HEK293 (cell line): Measurements from ENCODE around the gene HBEGF.
A peak's percentile ranks its signal among the peaks of the same experiment; 100 is the strongest.

Experiments used
- CTCF ChIA-PET: fragments of 350-600 bp; formaldehyde crosslinking; extraction: SDS; loops from one replicate; lab custom pipeline; 2021; ENCODE audit warnings: antibody characterized with exemption; lab: Yijun Ruan, JAX
- POLR2A ChIA-PET: fragments of 300-600 bp; formaldehyde crosslinking; extraction: SDS; loops from one replicate; lab custom pipeline; 2020; ENCODE audit warnings: antibody characterized with exemption, inconsistent platforms; lab: Yijun Ruan, JAX
- H3K27ac ChIP-seq: fragments of 200-500 bp; sonication (Bioruptor generic); 2 replicates; pipeline ENCODE4 v1.5.1; 2014; ENCODE audit warnings: low read depth, low read length, control low read depth, inconsistent platforms; ENCODE audit errors: extremely low read depth
- H3K36me3 ChIP-seq, 2 experiments: fragments of 200-500 bp in 1 of 2; sonication (Bioruptor generic) in 1 of 2; 1 replicate in 1 of 2; 2 replicates in 1 of 2; pipeline ENCODE4 v1.5.1; 2014 to 2017; ENCODE audit warnings: inconsistent platforms in 2 of 2, low read length in 2 of 2; ENCODE audit not compliant: control insufficient read depth in 2 of 2, insufficient read depth in 1 of 2
- H3K4me1 ChIP-seq: fragments of 200-500 bp; sonication (Bioruptor generic); 2 replicates; pipeline ENCODE4 v1.5.1; 2014; ENCODE audit warnings: mild to moderate bottlenecking, low read length, inconsistent platforms; ENCODE audit not compliant: control insufficient read depth, insufficient read depth
- H3K4me3 ChIP-seq: 2 replicates; pipeline ENCODE4 v1.5.1; 2011; ENCODE audit warnings: low read depth, mild to moderate bottlenecking, control low read depth, low read length, moderate library complexity
- H3K9me3 ChIP-seq: fragments of 200-500 bp; sonication (Bioruptor generic); 2 replicates; pipeline ENCODE4 v1.5.1; 2014; ENCODE audit warnings: low read depth, low read length, inconsistent platforms; ENCODE audit not compliant: control insufficient read depth, insufficient read depth
- BCL6B ChIP-seq: fragments of 450-650 bp; formaldehyde crosslinking; IDR thresholded peaks from 2 replicates; pipeline ENCODE4 v1.5.1; 2017; ENCODE audit warnings: missing biosample characterization, missing genetic modification characterization
- GLIS2 ChIP-seq: fragments of 450-650 bp; formaldehyde crosslinking; IDR thresholded peaks from 2 replicates; pipeline ENCODE4 v1.5.1; 2016; ENCODE audit warnings: missing biosample characterization, missing genetic modification characterization
- HOXC10 ChIP-seq: sonication (generic); formaldehyde crosslinking; IDR thresholded peaks from 2 replicates; pipeline ENCODE4 v1.8.1; 2023; ENCODE audit warnings: mild to moderate bottlenecking, missing genetic modification reagents
- PATZ1 ChIP-seq: fragments of 450-650 bp; formaldehyde crosslinking; IDR thresholded peaks from 2 replicates; pipeline ENCODE4 v1.5.1; 2016; ENCODE audit warnings: missing biosample characterization, missing genetic modification characterization
- PRDM2 ChIP-seq: fragments of 450-650 bp; formaldehyde crosslinking; IDR thresholded peaks from 2 replicates; pipeline ENCODE4 v1.5.1; 2016; ENCODE audit warnings: missing biosample characterization, missing genetic modification characterization, borderline replicate concordance
- PRDM6 ChIP-seq: fragments of 450-650 bp; formaldehyde crosslinking; IDR thresholded peaks from 2 replicates; pipeline ENCODE4 v1.5.1; 2017; ENCODE audit warnings: missing biosample characterization, missing genetic modification characterization
- RBAK ChIP-seq: fragments of 450-650 bp; formaldehyde crosslinking; IDR thresholded peaks from 2 replicates; pipeline ENCODE4 v1.5.1; 2016; ENCODE audit warnings: missing biosample characterization, missing genetic modification characterization
- ZBTB1 ChIP-seq: fragments of 450-650 bp; formaldehyde crosslinking; IDR thresholded peaks from 2 replicates; pipeline ENCODE4 v1.5.1; 2016; ENCODE audit warnings: missing biosample characterization, missing genetic modification characterization
- ZNF19 ChIP-seq: fragments of 450-650 bp; formaldehyde crosslinking; IDR thresholded peaks from 2 replicates; pipeline ENCODE4; 2016; ENCODE audit warnings: missing biosample characterization, missing genetic modification characterization, low read depth
- ZNF239 ChIP-seq: fragments of 450-650 bp; formaldehyde crosslinking; IDR thresholded peaks from 2 replicates; pipeline ENCODE4 v1.5.1; 2016; ENCODE audit warnings: missing biosample characterization, missing genetic modification characterization
- ZNF350 ChIP-seq: fragments of 450-650 bp; formaldehyde crosslinking; IDR thresholded peaks from 2 replicates; pipeline ENCODE4 v1.5.0; 2017; ENCODE audit warnings: missing biosample characterization, mild to moderate bottlenecking, missing genetic modification characterization
- ZNF449 ChIP-seq: fragments of 450-650 bp; formaldehyde crosslinking; IDR thresholded peaks from 2 replicates; pipeline ENCODE4 v1.5.1; 2017; ENCODE audit warnings: missing biosample characterization, mild to moderate bottlenecking, missing genetic modification characterization, moderate library complexity
- ZNF488 ChIP-seq: fragments of 450-650 bp; formaldehyde crosslinking; IDR thresholded peaks from 2 replicates; pipeline ENCODE4 v1.5.1; 2016; ENCODE audit warnings: missing biosample characterization, missing genetic modification characterization
- ZNF530 ChIP-seq: fragments of 450-650 bp; formaldehyde crosslinking; IDR thresholded peaks from 2 replicates; pipeline ENCODE4 v1.5.1; 2016; ENCODE audit warnings: low read depth, missing biosample characterization, missing genetic modification characterization
- ZNF548 ChIP-seq: fragments of 450-650 bp; formaldehyde crosslinking; IDR thresholded peaks from 2 replicates; pipeline ENCODE4 v1.5.1; 2016; ENCODE audit warnings: missing biosample characterization, missing genetic modification characterization
- ZNF561 ChIP-seq: fragments of 450-650 bp; IDR thresholded peaks from 2 replicates; pipeline ENCODE4 v1.5.1; 2018; ENCODE audit warnings: missing biosample characterization, missing genetic modification characterization, borderline replicate concordance
- ZNF610 ChIP-seq: fragments of 450-650 bp; formaldehyde crosslinking; IDR thresholded peaks from 2 replicates; pipeline ENCODE4 v1.5.1; 2016; ENCODE audit warnings: missing biosample characterization, missing genetic modification characterization, borderline replicate concordance
- ZNF621 ChIP-seq: fragments of 450-650 bp; formaldehyde crosslinking; IDR thresholded peaks from 2 replicates; pipeline ENCODE4 v1.5.1; 2017; ENCODE audit warnings: missing biosample characterization, missing genetic modification characterization
- ZNF623 ChIP-seq: fragments of 450-650 bp; formaldehyde crosslinking; IDR thresholded peaks from 2 replicates; pipeline ENCODE4 v1.5.1; 2016; ENCODE audit warnings: missing biosample characterization, missing genetic modification characterization
- ZNF624 ChIP-seq: fragments of 450-650 bp; formaldehyde crosslinking; IDR thresholded peaks from 2 replicates; pipeline ENCODE4 v1.5.1; 2017; ENCODE audit warnings: missing biosample characterization, missing genetic modification characterization
- ZNF768 ChIP-seq: fragments of 450-650 bp; formaldehyde crosslinking; IDR thresholded peaks from 2 replicates; pipeline ENCODE4 v1.5.1; 2018; ENCODE audit warnings: missing biosample characterization, mild to moderate bottlenecking, missing genetic modification characterization
- ZNF785 ChIP-seq: fragments of 450-650 bp; formaldehyde crosslinking; IDR thresholded peaks from 2 replicates; pipeline ENCODE4 v1.5.1; 2016; ENCODE audit warnings: missing biosample characterization, missing genetic modification characterization

Gene HBEGF

GRCh38 chr5:140299056-140299455 lies 47.3 kb downstream of the HBEGF start (continued):
- TF ChIP-seq ZNF449 (tag by site-specific recombination), result no peak
- TF ChIP-seq GLIS2 (tag by site-specific recombination), result no peak
- TF ChIP-seq ZNF785 (tag by site-specific recombination), result no peak
- no peak for TF ChIP-seq HOXC10 (CRISPR knock-in tag)
- TF ChIP-seq ZNF610 (tag by site-specific recombination), result no peak
- no peak for TF ChIP-seq RBAK (tag by site-specific recombination)
- no peak for TF ChIP-seq ZNF623 (tag by site-specific recombination)
- no peak for TF ChIP-seq ZNF239 (tag by site-specific recombination)
- no peak for TF ChIP-seq BCL6B (tag by site-specific recombination)

GRCh38 chr5:140298183-140298601 lies 48.2 kb downstream of the HBEGF start:
- Histone ChIP-seq H3K36me3 (peaks cover 7 to 10% of the 10 kb centered on the region in 2 experiments; a peak in 2 of 3 replicates), H3K27ac (no peak overlapping the region), H3K4me1 (peaks cover 53% of the 10 kb centered on the region), H3K4me3 (no peak overlapping the region), H3K9me3 (no peaks in the 10 kb centered on the region)
- ChIA-PET CTCF (interaction anchor here (0.5 to 1.6 kb wide), 7 partner anchors 9 to 174 kb away, joined by 3 to 12 read pairs (median 5); partner anchors contain the start of gene HBEGF), POLR2A (interaction anchor here (0.5 to 1.7 kb wide), 6 partner anchors 13 to 54 kb away, joined by 3 to 18 read pairs (median 4); partner anchors contain the start of gene HBEGF)
- TF ChIP-seq PATZ1 (peak; percentile 37; the same call in 1 of the 2 replicates), PRDM2 (tag by site-specific recombination) (no peak), PRDM6 (tag by site-specific recombination) (peak; percentile 98), RBAK (tag by site-specific recombination) (no peak), ZBTB1 (tag by site-specific recombination) (peak; percentile 62; the same call in 1 of the 2 replicates), ZNF621 (no peak), ZNF350 (tag by site-specific recombination) (no peak), ZNF488 (tag by site-specific recombination) (no peak), ZNF548 (no peak), ZNF530 (tag by site-specific recombination) (no peak), ZNF561 (tag by site-specific recombination) (no peak), ZNF768 (tag by site-specific recombination) (no peak), ZNF19 (no peak), ZNF624 (tag by site-specific recombination) (no peak)
